ENCODE data around the gene PMPCB.

Gene PMPCB

GRCh38 chr7:103316380-103316941 is 19.2 kb downstream of the PMPCB start:
- no peak overlapping the region for H3K27ac ChIP-seq (ENCODE audit: low read length)
- no peaks in the 10 kb centered on the region for H3K4me1 ChIP-seq (ENCODE audit: low read length)
- no peak overlapping the region for H2AFZ ChIP-seq (ENCODE audit: low read length)
- no peak overlapping the region for H3K4me2 ChIP-seq (ENCODE audit: low read depth, low read length)
- H4K20me1 ChIP-seq (ENCODE audit: insufficient read depth, low read length), result no peaks in the 10 kb centered on the region
- peaks cover 34% of the 10 kb centered on the region for H3K36me3 ChIP-seq (replicated peaks; ENCODE audit: insufficient read depth, low read length)
- H3K9ac ChIP-seq (ENCODE audit: low read length), result no peak overlapping the region
- no peak for DNase-seq
- H3K79me2 ChIP-seq (ENCODE audit: low read length), result peaks cover 15% of the 10 kb centered on the region; the same call in 1 of the 2 replicates
- no peaks in the 10 kb centered on the region for H3K27me3 ChIP-seq (replicated peaks; ENCODE audit: insufficient read depth, low read length)
- no peaks in the 10 kb centered on the region for H3K9me2 ChIP-seq (replicated peaks; ENCODE audit: insufficient read depth, low read length)
- TF ChIP-seq, protein P1, sequence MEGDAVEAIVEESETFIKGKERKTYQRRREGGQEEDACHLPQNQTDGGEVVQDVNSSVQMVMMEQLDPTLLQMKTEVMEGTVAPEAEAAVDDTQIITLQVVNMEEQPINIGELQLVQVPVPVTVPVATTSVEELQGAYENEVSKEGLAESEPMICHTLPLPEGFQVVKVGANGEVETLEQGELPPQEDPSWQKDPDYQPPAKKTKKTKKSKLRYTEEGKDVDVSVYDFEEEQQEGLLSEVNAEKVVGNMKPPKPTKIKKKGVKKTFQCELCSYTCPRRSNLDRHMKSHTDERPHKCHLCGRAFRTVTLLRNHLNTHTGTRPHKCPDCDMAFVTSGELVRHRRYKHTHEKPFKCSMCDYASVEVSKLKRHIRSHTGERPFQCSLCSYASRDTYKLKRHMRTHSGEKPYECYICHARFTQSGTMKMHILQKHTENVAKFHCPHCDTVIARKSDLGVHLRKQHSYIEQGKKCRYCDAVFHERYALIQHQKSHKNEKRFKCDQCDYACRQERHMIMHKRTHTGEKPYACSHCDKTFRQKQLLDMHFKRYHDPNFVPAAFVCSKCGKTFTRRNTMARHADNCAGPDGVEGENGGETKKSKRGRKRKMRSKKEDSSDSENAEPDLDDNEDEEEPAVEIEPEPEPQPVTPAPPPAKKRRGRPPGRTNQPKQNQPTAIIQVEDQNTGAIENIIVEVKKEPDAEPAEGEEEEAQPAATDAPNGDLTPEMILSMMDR (IDR thresholded peaks at IDR 0.05; ENCODE audit: low read length), result no peak
- no peak for TF ChIP-seq EZH2 (optimal IDR thresholded peaks at IDR 0.05; ENCODE audit: low read depth, low read length)
- no peak for TF ChIP-seq EZH2phosphoT487 (IDR thresholded peaks at IDR 0.05; ENCODE audit: low read length)
- H3K4me3 ChIP-seq (ENCODE audit: low read length), result no peak overlapping the region
- no peaks in the 10 kb centered on the region for H3K9me3 ChIP-seq (replicated peaks; ENCODE audit: insufficient read depth, low read length)
- 0 out of 2 replicates have a peak, but pooled peaks cover 4% of the 10 kb centered on the region for H3F3A ChIP-seq (ENCODE audit: insufficient read depth, low read length)

DNA sequence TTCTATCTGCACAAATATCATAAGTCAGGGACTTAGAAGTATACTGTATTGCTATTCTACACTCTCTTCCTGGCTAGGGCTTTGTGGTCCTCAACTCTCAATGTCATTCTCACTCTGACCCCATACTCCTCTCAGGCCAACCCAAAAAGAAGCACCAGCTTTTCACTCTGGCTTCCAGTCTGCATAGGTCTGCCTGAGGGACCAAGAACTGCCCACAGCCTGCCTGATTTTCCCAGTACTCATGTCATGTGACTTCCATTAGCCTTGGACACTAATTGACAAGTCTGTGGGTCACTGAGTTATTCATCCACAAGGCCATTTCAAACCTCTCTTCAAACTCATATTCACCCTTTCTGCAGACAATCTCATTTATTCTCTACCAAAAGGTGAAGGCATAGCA is 19.8 kb downstream of the PMPCB start:
- peaks cover 28% of the 10 kb centered on the region for H3K36me3 ChIP-seq (replicated peaks; ENCODE audit: insufficient read depth, low read length)
- TF ChIP-seq, protein P1 (IDR thresholded peaks at IDR 0.05; ENCODE audit: low read length), result no peak
- TF ChIP-seq EZH2phosphoT487 (IDR thresholded peaks at IDR 0.05; ENCODE audit: low read length) (no peak), EZH2 (optimal IDR thresholded peaks at IDR 0.05; ENCODE audit: low read depth, low read length) (no peak)

GRCh38 chr7:103325744-103326143 is 28.5 kb downstream of the PMPCB start:
- TF ChIP-seq, protein P1 (IDR thresholded peaks at IDR 0.05; ENCODE audit: low read length), result no peak
- no peak for TF ChIP-seq EZH2phosphoT487 (IDR thresholded peaks at IDR 0.05; ENCODE audit: low read length)
- no peak for TF ChIP-seq EZH2 (optimal IDR thresholded peaks at IDR 0.05; ENCODE audit: low read depth, low read length)
- Histone ChIP-seq H3K9me3 (replicated peaks; ENCODE audit: insufficient read depth, low read length) (no peaks in the 10 kb centered on the region), H3K4me3 (ENCODE audit: low read length) (no peak overlapping the region), H3K4me1 (ENCODE audit: low read length) (no peaks in the 10 kb centered on the region), H3K9ac (ENCODE audit: low read length) (no peak overlapping the region), H3K79me2 (ENCODE audit: low read length) (0 out of 2 replicates have a peak, but pooled peaks cover 5% of the 10 kb centered on the region), H3K9me2 (replicated peaks; ENCODE audit: insufficient read depth, low read length) (no peaks in the 10 kb centered on the region), H3K36me3 (replicated peaks; ENCODE audit: insufficient read depth, low read length) (no peaks in the 10 kb centered on the region; the same call in 1 of the 2 replicates), H3K27ac (ENCODE audit: low read length) (no peak overlapping the region), H2AFZ (ENCODE audit: low read length) (no peak overlapping the region), H3K27me3 (replicated peaks; ENCODE audit: insufficient read depth, low read length) (no peaks in the 10 kb centered on the region), H3K4me2 (ENCODE audit: low read depth, low read length) (no peak overlapping the region), H3F3A (ENCODE audit: insufficient read depth, low read length) (no peaks in the 10 kb centered on the region), H4K20me1 (ENCODE audit: insufficient read depth, low read length) (no peaks in the 10 kb centered on the region)
- no peak for DNase-seq

More for the DNA sequence above, 19.8 kb downstream of the PMPCB start:
- H3K9me2 ChIP-seq (replicated peaks; ENCODE audit: insufficient read depth, low read length), result no peaks in the 10 kb centered on the region
- H3K4me3 ChIP-seq (ENCODE audit: low read length), result no peak overlapping the region
- H3F3A ChIP-seq (ENCODE audit: insufficient read depth, low read length), result 0 out of 2 replicates have a peak, but pooled peaks cover 4% of the 10 kb centered on the region
- no peak overlapping the region for H3K4me2 ChIP-seq (ENCODE audit: low read depth, low read length)
- no peaks in the 10 kb centered on the region for H3K4me1 ChIP-seq (ENCODE audit: low read length)
- H2AFZ ChIP-seq (ENCODE audit: low read length), result no peak overlapping the region
- no peaks in the 10 kb centered on the region for H3K27me3 ChIP-seq (replicated peaks; ENCODE audit: insufficient read depth, low read length)
- H3K9me3 ChIP-seq (replicated peaks; ENCODE audit: insufficient read depth, low read length), result no peaks in the 10 kb centered on the region
- no peak overlapping the region for H3K27ac ChIP-seq (ENCODE audit: low read length)
- no peak for DNase-seq
- no peaks in the 10 kb centered on the region for H4K20me1 ChIP-seq (ENCODE audit: insufficient read depth, low read length)
- H3K9ac ChIP-seq (ENCODE audit: low read length), result no peak overlapping the region
- peaks cover 15% of the 10 kb centered on the region; the same call in 1 of the 2 replicates for H3K79me2 ChIP-seq (ENCODE audit: low read length)

All from MM.1S (cell line).